ENCODE results near the gene RASSF3. TPM values are rescaled to one million over a fixed set of nuclear protein-coding genes. Genes with fewer than 3 reads are reported as not detected.

Gene RASSF3
- total RNA-seq, 1 donor = 52.8 TPM

DNA sequence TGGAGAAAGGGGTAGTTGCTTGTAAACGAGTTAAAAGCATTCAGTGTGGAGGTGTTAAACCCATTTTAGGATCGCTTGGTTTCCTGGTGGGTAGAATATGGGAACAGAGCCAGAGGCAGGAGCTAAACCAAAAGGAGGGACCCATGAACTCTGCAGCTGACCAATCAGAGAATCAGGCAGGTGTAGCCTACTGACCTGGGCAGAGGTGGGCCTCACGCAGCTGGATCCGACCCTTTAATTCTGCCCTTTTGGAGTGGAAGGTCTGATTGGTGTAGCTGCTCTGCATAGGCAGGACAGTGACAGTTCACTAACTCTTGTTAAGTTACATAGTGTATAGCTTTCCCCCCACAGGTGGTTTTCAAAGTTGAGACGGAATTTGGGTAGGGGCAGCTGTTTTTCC, 85.3 kb downstream of the RASSF3 start:
- H3K9me3 ChIP-seq (ENCODE audit: low read depth, low read length) = no peaks in the 10 kb centered on the region
- peaks cover 54% of the 10 kb centered on the region for H3K4me1 ChIP-seq (ENCODE audit: insufficient read depth, low read length)
- no peaks in the 10 kb centered on the region for H3K27me3 ChIP-seq (ENCODE audit: insufficient read depth, low read length)
- no peak overlapping the region for H3K4me3 ChIP-seq (ENCODE audit: low read length)

DNA sequence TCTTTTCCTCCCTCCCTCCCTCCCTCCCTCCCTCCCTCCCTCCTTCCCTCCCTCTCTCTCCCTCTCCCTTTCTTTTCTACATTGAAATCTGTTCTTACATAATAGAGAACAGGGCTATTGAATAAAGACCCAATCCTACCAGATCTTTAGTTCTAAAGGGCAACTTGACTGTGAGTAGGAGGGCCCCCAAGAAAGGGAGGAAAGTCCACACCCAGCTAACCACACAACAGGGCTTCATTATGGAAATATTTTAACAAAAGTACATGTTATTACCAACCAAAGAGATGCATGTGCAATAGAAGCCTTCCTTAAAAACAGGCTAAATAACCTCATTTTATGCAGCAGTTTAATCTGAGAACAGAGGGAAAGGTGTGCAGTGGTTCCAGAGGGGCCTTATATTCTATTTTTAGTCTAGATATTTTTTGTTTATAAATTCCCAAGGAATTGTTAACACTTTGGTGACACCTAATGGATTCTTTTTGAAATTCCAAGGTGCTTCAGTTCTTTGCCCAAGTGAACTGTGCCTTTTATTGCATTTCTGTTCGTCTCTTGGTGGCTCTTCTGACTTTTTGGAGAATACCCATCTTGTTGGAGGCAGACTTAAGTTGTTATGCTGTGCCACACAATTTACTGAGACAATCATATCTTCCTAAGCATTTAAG, 85.9 kb downstream of the RASSF3 start:
- Histone ChIP-seq H3K4me1 (ENCODE audit: insufficient read depth, low read length) (peaks cover 60% of the 10 kb centered on the region), H3K27me3 (ENCODE audit: insufficient read depth, low read length) (no peaks in the 10 kb centered on the region), H3K9me3 (ENCODE audit: low read depth, low read length) (no peaks in the 10 kb centered on the region), H3K4me3 (ENCODE audit: low read length) (no peak overlapping the region)

DNA sequence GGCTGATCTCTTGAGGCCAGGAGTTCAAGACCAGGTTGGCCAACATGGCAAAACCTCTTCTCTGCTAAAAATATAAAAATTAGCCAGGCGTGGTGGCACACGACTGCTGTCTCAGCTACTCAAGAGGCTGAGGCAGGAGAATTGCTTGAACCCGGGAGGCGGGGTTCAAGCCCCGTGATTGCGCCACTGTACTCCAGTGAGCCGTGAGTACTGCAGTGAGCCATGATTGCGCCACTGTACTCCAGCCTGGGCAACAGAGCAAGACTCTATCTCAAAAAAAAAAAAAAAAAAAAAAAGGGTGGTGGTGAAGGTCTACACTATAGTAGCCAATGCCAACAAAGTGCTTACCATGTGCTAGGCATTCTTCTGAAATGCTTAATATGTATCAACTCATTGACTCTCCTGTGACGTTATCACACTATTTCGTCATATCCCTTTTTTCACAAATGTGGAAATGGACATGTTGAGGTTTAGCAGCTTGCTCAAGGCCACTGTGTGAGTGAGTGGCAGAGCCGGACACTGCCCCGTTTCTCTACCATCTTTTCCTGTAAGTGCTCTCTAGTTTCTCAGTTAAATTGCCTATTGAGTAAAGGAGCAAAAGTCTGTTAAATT, 89.3 kb downstream of the RASSF3 start:
- no peaks in the 10 kb centered on the region for H3K9me3 ChIP-seq (ENCODE audit: low read depth, low read length)
- no peaks in the 10 kb centered on the region for H3K27me3 ChIP-seq (ENCODE audit: insufficient read depth, low read length)
- peaks cover 46% of the 10 kb centered on the region for H3K4me1 ChIP-seq (ENCODE audit: insufficient read depth, low read length)
- no peak overlapping the region for H3K4me3 ChIP-seq (ENCODE audit: low read length)

DNA sequence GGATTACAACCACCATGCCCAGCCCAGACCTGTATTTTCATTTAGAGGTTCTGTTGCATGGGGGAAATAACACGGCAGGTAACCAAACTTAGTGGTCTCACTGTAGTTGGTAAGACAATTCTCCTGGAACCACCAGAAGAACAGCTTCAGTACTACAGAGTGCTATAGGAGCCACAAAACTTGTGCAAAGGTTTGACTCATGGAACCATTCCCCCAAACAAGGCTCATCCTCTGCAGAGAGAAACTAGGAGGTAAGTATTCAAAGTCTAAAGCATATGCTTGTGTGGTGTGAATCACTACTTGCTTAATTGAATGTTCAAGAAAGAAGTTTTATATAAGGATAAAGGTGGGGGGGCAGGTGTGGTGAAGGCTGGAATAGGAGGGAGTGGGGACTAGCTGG, 90.2 kb downstream of the RASSF3 start:
- H3K9me3 ChIP-seq (ENCODE audit: low read depth, low read length) = no peaks in the 10 kb centered on the region
- H3K27me3 ChIP-seq (ENCODE audit: insufficient read depth, low read length) = no peaks in the 10 kb centered on the region
- H3K4me3 ChIP-seq (ENCODE audit: low read length) = no peak overlapping the region
- H3K4me1 ChIP-seq (ENCODE audit: insufficient read depth, low read length) = peaks cover 42% of the 10 kb centered on the region

DNA sequence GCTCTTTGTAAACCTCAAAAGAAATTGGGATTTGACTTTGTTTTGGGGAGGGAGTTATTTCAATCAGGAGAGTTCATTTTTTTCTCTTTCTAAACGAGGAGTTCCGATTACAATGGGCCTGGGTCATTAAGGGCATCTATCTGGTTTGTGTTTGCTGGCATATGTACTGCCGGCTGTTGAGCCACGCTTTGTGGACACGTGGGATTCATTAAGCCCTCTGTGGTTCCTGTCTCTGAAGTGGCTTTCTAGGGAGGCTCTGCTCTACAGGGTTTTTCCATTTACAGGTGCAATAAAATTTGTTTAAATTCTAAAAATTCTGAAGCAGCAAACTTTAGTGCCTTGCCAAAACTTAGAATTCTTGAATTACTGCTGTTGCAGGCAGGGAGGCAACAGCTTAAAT, 91.0 kb downstream of the RASSF3 start:
- Histone ChIP-seq H3K4me1 (ENCODE audit: insufficient read depth, low read length) (peaks cover 40% of the 10 kb centered on the region), H3K4me3 (ENCODE audit: low read length) (no peak overlapping the region), H3K9me3 (ENCODE audit: low read depth, low read length) (no peaks in the 10 kb centered on the region), H3K27me3 (ENCODE audit: insufficient read depth, low read length) (no peaks in the 10 kb centered on the region)

DNA sequence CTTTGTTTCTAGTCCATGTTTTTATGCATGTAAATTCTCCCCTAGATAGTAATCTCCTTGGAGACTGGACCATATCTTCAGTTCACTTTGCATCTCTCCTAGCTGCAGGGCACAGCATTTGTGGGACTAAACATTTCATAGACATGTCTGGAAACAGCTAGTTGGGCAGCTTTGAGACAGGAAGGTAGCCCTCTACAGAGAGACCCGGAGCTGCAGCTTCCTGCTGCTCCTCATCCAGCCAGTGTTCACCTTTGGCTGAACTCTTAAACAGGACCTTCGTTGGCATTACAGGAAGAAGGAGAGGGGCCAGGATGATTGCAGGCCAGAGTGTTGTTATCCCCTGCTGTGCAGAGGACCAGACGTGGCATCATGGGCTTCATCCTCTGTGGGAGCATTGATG, 96.0 kb downstream of the RASSF3 start:
- Histone ChIP-seq H3K27me3 (ENCODE audit: insufficient read depth, low read length) (no peaks in the 10 kb centered on the region), H3K4me1 (ENCODE audit: insufficient read depth, low read length) (peaks cover 14% of the 10 kb centered on the region), H3K4me3 (ENCODE audit: low read length) (no peak overlapping the region), H3K9me3 (ENCODE audit: low read depth, low read length) (no peaks in the 10 kb centered on the region)

DNA sequence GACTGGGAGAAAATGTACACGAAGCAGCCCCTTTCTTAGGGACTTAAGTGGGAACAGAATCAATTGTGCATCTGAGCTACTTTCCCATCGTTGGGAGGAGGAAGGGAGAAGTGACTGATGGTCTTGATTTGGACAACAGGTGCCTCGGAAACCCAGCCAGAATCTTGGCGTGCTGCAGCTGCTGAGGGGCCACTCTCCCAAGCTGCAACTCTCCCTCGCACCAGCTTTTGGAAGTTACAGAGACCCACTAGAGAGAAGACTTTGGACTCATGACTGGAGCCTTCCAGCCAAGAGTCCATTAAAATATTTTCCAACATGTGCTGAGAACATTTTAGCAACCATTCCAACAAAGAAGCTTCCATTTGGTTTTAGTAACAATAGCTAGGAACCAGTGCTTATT, 96.6 kb downstream of the RASSF3 start:
- Histone ChIP-seq H3K4me1 (ENCODE audit: insufficient read depth, low read length) (peaks cover 12% of the 10 kb centered on the region), H3K9me3 (ENCODE audit: low read depth, low read length) (no peaks in the 10 kb centered on the region), H3K27me3 (ENCODE audit: insufficient read depth, low read length) (no peaks in the 10 kb centered on the region), H3K4me3 (ENCODE audit: low read length) (no peak overlapping the region)

DNA sequence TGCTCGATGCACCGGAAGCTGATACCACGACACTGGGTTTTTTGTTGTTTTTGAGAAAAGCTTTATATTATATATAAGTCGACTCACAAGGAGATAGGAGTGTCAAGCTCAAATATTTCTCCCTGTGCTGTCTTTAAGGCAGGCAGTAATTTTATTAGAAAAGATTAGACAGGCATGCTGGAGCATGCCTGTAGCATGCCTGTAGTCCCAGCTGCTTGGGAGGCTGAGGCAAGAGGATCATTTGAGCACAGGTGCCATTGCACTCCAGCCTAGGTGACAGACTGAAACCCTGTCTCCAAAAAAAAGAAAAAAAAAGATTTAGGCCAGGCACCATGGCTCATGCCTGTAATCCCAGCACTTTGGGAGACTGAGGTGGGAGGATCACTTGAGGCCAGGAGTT, 97.1 kb downstream of the RASSF3 start:
- Histone ChIP-seq H3K4me3 (ENCODE audit: low read length) (no peak overlapping the region), H3K27me3 (ENCODE audit: insufficient read depth, low read length) (no peaks in the 10 kb centered on the region), H3K9me3 (ENCODE audit: low read depth, low read length) (no peaks in the 10 kb centered on the region), H3K4me1 (ENCODE audit: insufficient read depth, low read length) (peaks cover 7% of the 10 kb centered on the region)

DNA sequence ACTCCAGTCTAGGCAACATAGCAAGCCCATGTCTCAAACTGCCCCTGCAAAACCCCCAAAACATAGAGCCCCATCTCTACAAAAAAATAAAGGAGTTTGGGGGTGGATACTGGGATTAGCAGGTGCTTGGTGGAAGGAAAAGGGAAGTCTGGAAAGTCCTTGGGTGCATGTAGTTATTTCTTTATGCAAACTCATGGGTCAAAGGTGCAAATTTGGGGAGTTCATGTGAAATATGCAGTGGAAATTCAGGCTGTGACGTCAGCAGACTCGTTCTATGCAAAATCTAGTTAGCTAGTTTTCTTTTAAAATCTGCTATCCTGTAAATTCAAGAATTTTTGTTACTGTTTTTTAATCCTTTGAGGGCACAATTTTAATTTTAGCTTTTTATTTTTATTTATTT, 97.6 kb downstream of the RASSF3 start:
- Histone ChIP-seq H3K27me3 (ENCODE audit: insufficient read depth, low read length) (no peaks in the 10 kb centered on the region), H3K4me3 (ENCODE audit: low read length) (no peak overlapping the region), H3K4me1 (ENCODE audit: insufficient read depth, low read length) (peaks cover 5% of the 10 kb centered on the region), H3K9me3 (ENCODE audit: low read depth, low read length) (no peaks in the 10 kb centered on the region)

DNA sequence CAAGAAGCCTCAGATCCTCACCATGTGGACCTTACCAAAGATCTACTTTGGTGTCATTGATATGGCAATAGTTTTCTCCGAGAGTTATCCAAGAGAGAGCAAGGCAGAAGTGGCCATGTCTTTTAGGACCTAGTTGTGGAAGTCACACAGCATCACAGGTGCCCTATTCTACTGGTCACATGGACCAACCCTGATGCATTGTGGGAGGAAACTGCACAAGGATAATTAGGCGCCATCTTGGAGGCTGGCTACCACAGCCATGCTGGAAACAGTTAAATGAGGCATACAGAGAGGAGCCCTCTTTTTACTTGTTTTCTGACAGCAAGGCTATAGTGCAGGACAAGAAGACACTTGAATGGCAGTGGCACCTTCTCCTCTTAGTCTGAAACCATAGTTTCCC, 99.1 kb downstream of the RASSF3 start:
- H3K27me3 ChIP-seq (ENCODE audit: insufficient read depth, low read length) = no peaks in the 10 kb centered on the region
- H3K9me3 ChIP-seq (ENCODE audit: low read depth, low read length) = no peaks in the 10 kb centered on the region
- H3K4me1 ChIP-seq (ENCODE audit: insufficient read depth, low read length) = peaks cover 20% of the 10 kb centered on the region
- H3K4me3 ChIP-seq (ENCODE audit: low read length) = no peak overlapping the region

DNA sequence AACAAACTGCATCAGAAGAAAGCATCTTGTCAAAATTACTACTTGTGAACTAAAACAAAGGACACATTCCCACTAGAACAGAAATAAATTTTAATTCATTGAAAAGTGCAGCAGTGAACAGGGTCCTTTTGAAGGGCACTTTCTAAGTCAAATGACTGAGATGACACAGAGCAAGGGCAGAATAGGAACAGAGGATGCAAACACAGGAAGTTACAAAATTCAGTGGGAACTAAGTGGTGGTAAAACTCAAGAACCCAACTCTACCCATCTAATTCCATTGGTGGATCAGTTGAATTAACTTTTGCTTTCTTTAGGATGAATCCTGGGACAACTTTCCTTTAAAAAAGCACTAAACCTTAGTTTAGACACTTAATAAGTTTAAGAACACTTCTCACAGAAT, 103.1 kb downstream of the RASSF3 start:
- H3K9me3 ChIP-seq (ENCODE audit: low read depth, low read length) = no peaks in the 10 kb centered on the region
- no peak overlapping the region for H3K4me3 ChIP-seq (ENCODE audit: low read length)
- H3K27me3 ChIP-seq (ENCODE audit: insufficient read depth, low read length) = no peaks in the 10 kb centered on the region
- peaks cover 41% of the 10 kb centered on the region for H3K4me1 ChIP-seq (ENCODE audit: insufficient read depth, low read length)

DNA sequence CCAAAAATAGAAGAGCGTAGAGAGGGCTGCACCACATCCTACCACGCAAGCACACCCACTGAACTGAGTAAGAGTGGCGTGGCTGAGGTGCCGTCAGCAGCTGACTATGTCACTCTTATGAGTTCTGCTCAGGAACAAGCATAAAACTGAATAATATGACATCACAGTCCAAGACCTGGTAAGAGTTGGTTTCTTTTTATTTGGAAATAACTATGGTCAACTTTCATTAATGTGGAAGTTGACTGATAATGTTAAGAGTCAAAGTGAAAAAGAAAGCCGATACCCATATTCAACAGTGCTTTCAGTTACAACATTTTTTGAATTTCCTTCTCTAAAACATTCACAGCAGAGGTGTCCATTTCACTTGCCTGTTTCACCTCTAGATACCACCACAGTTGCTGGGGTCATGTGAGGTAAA, 104.3 kb downstream of the RASSF3 start:
- peaks cover 45% of the 10 kb centered on the region for H3K4me1 ChIP-seq (ENCODE audit: insufficient read depth, low read length)
- no peaks in the 10 kb centered on the region for H3K9me3 ChIP-seq (ENCODE audit: low read depth, low read length)
- H3K4me3 ChIP-seq (ENCODE audit: low read length) = no peak overlapping the region
- H3K27me3 ChIP-seq (ENCODE audit: insufficient read depth, low read length) = no peaks in the 10 kb centered on the region

DNA sequence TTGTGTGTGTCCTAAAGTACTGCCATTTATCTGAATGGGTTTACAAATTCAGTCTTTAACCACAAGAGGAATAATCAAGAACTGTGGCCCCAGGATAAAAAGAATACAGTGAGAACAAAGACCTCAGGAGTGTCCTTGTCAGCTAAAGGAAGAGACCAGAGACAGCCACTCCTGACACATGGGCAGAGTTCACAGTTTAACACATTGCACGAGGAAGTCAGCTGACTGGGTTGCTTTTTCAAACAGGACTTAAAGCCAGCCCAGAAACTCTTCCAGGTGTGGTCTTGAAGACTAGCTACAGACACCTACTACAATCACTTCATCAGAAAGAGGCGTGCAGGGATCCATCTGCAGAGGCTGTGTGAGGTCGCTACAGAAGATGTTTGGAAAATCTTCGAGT, 106.1 kb downstream of the RASSF3 start:
- Histone ChIP-seq H3K27me3 (ENCODE audit: insufficient read depth, low read length) (no peaks in the 10 kb centered on the region), H3K9me3 (ENCODE audit: low read depth, low read length) (no peaks in the 10 kb centered on the region), H3K4me1 (ENCODE audit: insufficient read depth, low read length) (peaks cover 45% of the 10 kb centered on the region), H3K4me3 (ENCODE audit: low read length) (no peak overlapping the region)

DNA sequence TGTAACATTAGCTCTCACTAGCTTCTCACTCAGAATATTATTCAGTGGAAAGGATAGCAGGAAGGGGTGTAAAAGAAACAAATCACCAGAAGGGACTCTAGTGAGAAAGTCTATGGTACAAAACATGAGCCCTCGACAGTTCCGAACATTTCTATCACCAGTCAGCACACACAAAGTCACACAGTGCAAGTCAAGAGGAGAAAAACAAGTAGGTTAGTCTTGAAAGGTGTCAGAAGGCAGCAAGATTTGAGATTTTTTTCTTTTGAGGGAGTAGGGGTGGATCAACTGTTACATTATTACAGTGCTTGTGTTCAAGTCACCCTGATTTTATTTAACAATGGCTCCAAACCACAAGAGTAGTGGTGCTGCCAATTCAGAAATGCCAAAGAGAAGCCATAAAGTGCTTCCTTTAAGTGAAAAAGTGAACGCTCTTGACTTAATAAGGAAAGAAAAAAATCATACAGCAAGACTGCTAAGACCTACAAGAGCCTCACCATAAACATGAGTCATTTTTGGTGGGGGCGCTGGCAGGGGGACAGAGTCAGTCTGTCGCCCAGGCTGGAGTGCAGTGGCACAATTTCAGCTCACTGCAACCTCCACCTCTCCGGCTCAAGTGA, 106.7 kb downstream of the RASSF3 start:
- Histone ChIP-seq H3K4me1 (ENCODE audit: insufficient read depth, low read length) (peaks cover 45% of the 10 kb centered on the region), H3K4me3 (ENCODE audit: low read length) (no peak overlapping the region), H3K27me3 (ENCODE audit: insufficient read depth, low read length) (no peaks in the 10 kb centered on the region), H3K9me3 (ENCODE audit: low read depth, low read length) (no peaks in the 10 kb centered on the region)

DNA sequence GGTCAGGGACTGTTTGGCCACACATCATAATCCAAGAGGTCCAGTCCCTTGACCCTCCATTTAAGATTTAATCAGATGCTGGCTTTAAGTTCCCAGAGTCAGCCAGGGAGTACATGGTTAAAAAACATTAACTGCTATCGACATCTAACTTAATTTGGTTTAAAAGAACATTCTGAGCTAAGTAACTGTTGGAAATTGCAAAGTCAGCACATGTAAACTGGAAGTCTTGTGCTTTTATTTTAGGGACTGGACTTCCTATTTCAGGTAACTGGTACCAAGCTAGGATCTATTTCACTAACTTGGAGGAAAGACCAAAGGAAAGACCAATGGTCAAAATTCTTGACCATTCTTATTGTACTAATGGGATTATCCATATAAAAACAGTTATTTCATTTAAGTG, 108.4 kb downstream of the RASSF3 start:
- H3K4me1 ChIP-seq (ENCODE audit: insufficient read depth, low read length) = peaks cover 36% of the 10 kb centered on the region
- H3K27me3 ChIP-seq (ENCODE audit: insufficient read depth, low read length) = no peaks in the 10 kb centered on the region
- H3K9me3 ChIP-seq (ENCODE audit: low read depth, low read length) = no peaks in the 10 kb centered on the region
- no peak overlapping the region for H3K4me3 ChIP-seq (ENCODE audit: low read length)

DNA sequence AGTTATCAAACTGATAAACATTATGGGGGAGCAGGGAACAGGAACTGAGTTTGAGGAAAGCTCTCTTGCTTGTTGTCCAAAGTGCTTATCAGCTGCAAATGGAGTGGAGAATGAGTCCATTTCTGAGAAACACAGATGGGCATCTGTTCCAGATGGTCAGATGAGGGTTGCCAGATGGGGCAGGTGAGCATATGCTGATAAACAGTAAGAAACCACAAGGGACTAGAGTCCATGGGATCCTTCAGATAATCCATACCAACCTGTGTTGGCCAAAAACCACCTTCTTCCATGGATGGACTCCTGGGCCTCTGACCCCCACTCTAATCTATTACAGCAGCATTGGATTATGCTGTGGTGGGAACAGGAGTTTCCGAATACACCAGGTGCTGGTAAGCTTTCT, 110.6 kb downstream of the RASSF3 start:
- Histone ChIP-seq H3K4me3 (ENCODE audit: low read length) (no peak overlapping the region), H3K9me3 (ENCODE audit: low read depth, low read length) (no peaks in the 10 kb centered on the region), H3K27me3 (ENCODE audit: insufficient read depth, low read length) (no peaks in the 10 kb centered on the region), H3K4me1 (ENCODE audit: insufficient read depth, low read length) (peaks cover 19% of the 10 kb centered on the region)
